ENCODE results near the gene SLC44A5.

SLC44A5 gene

GRCh38 chr1:75612976-75613375, 2.1 kb upstream of the SLC44A5 start:
- no peak overlapping the region for H2BK5ac ChIP-seq (ENCODE audit: low read depth, low read length, poor library complexity)
- H3K23ac ChIP-seq (ENCODE audit: low read length), result no peak overlapping the region
- no peak overlapping the region for H3K9ac ChIP-seq (ENCODE audit: low read length)
- no peak overlapping the region for H4K91ac ChIP-seq (ENCODE audit: low read depth, low read length)
- H4K8ac ChIP-seq (ENCODE audit: low read depth, low read length), result no peak overlapping the region
- peaks cover 5 to 13% of the 10 kb centered on the region in 2 experiments for H3K4me1 ChIP-seq (ENCODE audit: control insufficient read depth in 1 of 2, insufficient read depth in 2 of 2, low read length in 2 of 2)
- no peak overlapping the region for H2BK120ac ChIP-seq (ENCODE audit: insufficient read depth, low read length, poor library complexity)
- no peak overlapping the region for H3K4me2 ChIP-seq (ENCODE audit: low read length)
- H3K9me3 ChIP-seq (ENCODE audit: insufficient read depth, low read depth, low read length), result peaks cover 2% of the 10 kb centered on the region
- no CpG with 5 or more reads among the region's 3 CpGs for WGBS (ENCODE audit: extremely low coverage, insufficient coverage, insufficient read length)
- H3K18ac ChIP-seq (ENCODE audit: low read length), result no peak overlapping the region
- H3K27ac ChIP-seq (ENCODE audit: low read depth, low read length), result no peak overlapping the region
- H3K36me3 ChIP-seq (ENCODE audit: control insufficient read depth in 1 of 2, insufficient read depth in 2 of 2, low read length in 2 of 2), result no peaks in the 10 kb centered on the region
- no peak overlapping the region for H2AFZ ChIP-seq (ENCODE audit: insufficient read depth, low read length, poor library complexity)
- H3K27me3 ChIP-seq (ENCODE audit: insufficient read depth, low read length), result peaks cover 29% of the 10 kb centered on the region
- H4K12ac ChIP-seq (ENCODE audit: low read depth, low read length), result no peak overlapping the region
- no peak overlapping the region for H3K4ac ChIP-seq (ENCODE audit: low read depth, low read length)
- H2BK12ac ChIP-seq (ENCODE audit: low read length), result no peak overlapping the region
- H2AK5ac ChIP-seq (ENCODE audit: low read length), result no peak overlapping the region
- no peak overlapping the region for H3K14ac ChIP-seq (ENCODE audit: low read length)
- H3K79me1 ChIP-seq (ENCODE audit: low read length), result no peaks in the 10 kb centered on the region
- no peak for DNase-seq
- H3K79me2 ChIP-seq (ENCODE audit: control insufficient read depth, insufficient read depth, low read length, poor library complexity), result no peaks in the 10 kb centered on the region
- no peak overlapping the region for H3K4me3 ChIP-seq (ENCODE audit: low read depth, low read length)

- no peak overlapping the region for H4K8ac ChIP-seq (ENCODE audit: low read depth, low read length)
- WGBS (ENCODE audit: extremely low coverage, insufficient coverage, insufficient read length), result no CpG with 5 or more reads among the region's 2 CpGs
- no peaks in the 10 kb centered on the region for H3K27me3 ChIP-seq (ENCODE audit: insufficient read depth, low read length)
- H4K12ac ChIP-seq (ENCODE audit: low read depth, low read length), result no peak overlapping the region
- no peak overlapping the region for H3K18ac ChIP-seq (ENCODE audit: low read length)
- no peak overlapping the region for H4K91ac ChIP-seq (ENCODE audit: low read depth, low read length)
- no peak overlapping the region for H2BK120ac ChIP-seq (ENCODE audit: insufficient read depth, low read length, poor library complexity)
- peak in 1 of 2 donors; percentile 64 for DNase-seq
- H3K4me1 ChIP-seq (ENCODE audit: control insufficient read depth in 1 of 2, insufficient read depth in 2 of 2, low read length in 2 of 2), result no peaks in the 10 kb centered on the region
- no peak overlapping the region for H2BK12ac ChIP-seq (ENCODE audit: low read length)
- H3K9ac ChIP-seq (ENCODE audit: low read length), result no peak overlapping the region
- H3K36me3 ChIP-seq (ENCODE audit: control insufficient read depth in 1 of 2, insufficient read depth in 2 of 2, low read length in 2 of 2), result no peaks in the 10 kb centered on the region
- no peak overlapping the region for H3K4ac ChIP-seq (ENCODE audit: low read depth, low read length)
- no peak overlapping the region for H3K4me2 ChIP-seq (ENCODE audit: low read length)
- H3K79me1 ChIP-seq (ENCODE audit: low read length), result no peaks in the 10 kb centered on the region
- no peak overlapping the region for H2BK5ac ChIP-seq (ENCODE audit: low read depth, low read length, poor library complexity)
- H2AFZ ChIP-seq (ENCODE audit: insufficient read depth, low read length, poor library complexity), result no peak overlapping the region
- no peaks in the 10 kb centered on the region for H3K9me3 ChIP-seq (ENCODE audit: insufficient read depth, low read depth, low read length)
- H3K79me2 ChIP-seq (ENCODE audit: control insufficient read depth, insufficient read depth, low read length, poor library complexity), result no peaks in the 10 kb centered on the region
- no peak overlapping the region for H2AK5ac ChIP-seq (ENCODE audit: low read length)
- H3K27ac ChIP-seq (ENCODE audit: low read depth, low read length), result no peak overlapping the region
- no peak overlapping the region for H3K4me3 ChIP-seq (ENCODE audit: low read depth, low read length)
- no peak overlapping the region for H3K14ac ChIP-seq (ENCODE audit: low read length)
- H3K23ac ChIP-seq (ENCODE audit: low read length), result no peak overlapping the region
These were observed 8.4 kb downstream of the SLC44A5 start for GRCh38 chr1:75602486-75602885.

GRCh38 chr1:75600781-75601180, 10.1 kb downstream of the SLC44A5 start:
- no CpG with 5 or more reads among the region's 1 CpG for WGBS (ENCODE audit: extremely low coverage, insufficient coverage, insufficient read length)
- no peak overlapping the region for H2BK12ac ChIP-seq (ENCODE audit: low read length)

DNA sequence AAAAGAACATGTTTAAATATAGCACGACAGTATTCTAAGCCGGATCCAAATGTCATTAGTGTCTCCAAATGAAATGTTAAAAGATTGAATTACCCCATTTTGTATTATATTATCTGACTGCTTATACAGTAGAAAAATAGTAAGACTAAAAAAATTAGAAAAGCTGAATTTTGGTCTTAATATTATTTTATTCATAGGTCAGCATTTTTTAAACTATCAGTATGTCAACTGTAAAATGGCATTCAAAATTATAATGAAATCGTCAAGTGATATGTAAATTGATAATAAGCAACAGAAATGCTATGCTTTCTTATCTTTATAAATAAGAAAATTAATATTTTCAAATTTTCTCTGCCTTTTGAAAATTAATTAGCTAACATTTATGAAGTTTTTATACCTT, 16.6 kb downstream of the SLC44A5 start:
- Histone ChIP-seq H2BK12ac (ENCODE audit: low read length) (no peak overlapping the region), H4K91ac (ENCODE audit: low read depth, low read length) (no peak overlapping the region), H2AK5ac (ENCODE audit: low read length) (no peak overlapping the region), H3K9me3 (ENCODE audit: insufficient read depth, low read depth, low read length) (no peaks in the 10 kb centered on the region), H3K9ac (ENCODE audit: low read length) (no peak overlapping the region), H3K27ac (ENCODE audit: low read depth, low read length) (no peak overlapping the region), H4K12ac (ENCODE audit: low read depth, low read length) (no peak overlapping the region), H2AFZ (ENCODE audit: insufficient read depth, low read length, poor library complexity) (no peak overlapping the region), H3K4ac (ENCODE audit: low read depth, low read length) (no peak overlapping the region), H2BK5ac (ENCODE audit: low read depth, low read length, poor library complexity) (no peak overlapping the region), H3K36me3 (ENCODE audit: control insufficient read depth in 1 of 2, insufficient read depth in 2 of 2, low read length in 2 of 2) (no peaks in the 10 kb centered on the region), H3K23ac (ENCODE audit: low read length) (no peak overlapping the region), H4K8ac (ENCODE audit: low read depth, low read length) (no peak overlapping the region), H3K79me1 (ENCODE audit: low read length) (no peaks in the 10 kb centered on the region), H3K79me2 (ENCODE audit: control insufficient read depth, insufficient read depth, low read length, poor library complexity) (no peaks in the 10 kb centered on the region), H3K4me1 (ENCODE audit: control insufficient read depth in 1 of 2, insufficient read depth in 2 of 2, low read length in 2 of 2) (no peaks in the 10 kb centered on the region), H2BK120ac (ENCODE audit: insufficient read depth, low read length, poor library complexity) (no peak overlapping the region), H3K18ac (ENCODE audit: low read length) (no peak overlapping the region), H3K14ac (ENCODE audit: low read length) (no peak overlapping the region), H3K4me2 (ENCODE audit: low read length) (no peak overlapping the region), H3K27me3 (ENCODE audit: insufficient read depth, low read length) (no peaks in the 10 kb centered on the region), H3K4me3 (ENCODE audit: low read depth, low read length) (no peak overlapping the region)
- no CpG with 5 or more reads among the region's 3 CpGs for WGBS (ENCODE audit: extremely low coverage, insufficient coverage, insufficient read length)
- DNase-seq, result no peak

More at GRCh38 chr1:75600781-75601180, 10.1 kb downstream of the SLC44A5 start:
- no peak overlapping the region for H3K14ac ChIP-seq (ENCODE audit: low read length)
- no peak overlapping the region for H4K8ac ChIP-seq (ENCODE audit: low read depth, low read length)
- H2BK5ac ChIP-seq (ENCODE audit: low read depth, low read length, poor library complexity), result no peak overlapping the region
- no peak overlapping the region for H3K9ac ChIP-seq (ENCODE audit: low read length)
- H3K36me3 ChIP-seq (ENCODE audit: control insufficient read depth in 1 of 2, insufficient read depth in 2 of 2, low read length in 2 of 2), result no peaks in the 10 kb centered on the region
- no peaks in the 10 kb centered on the region for H3K27me3 ChIP-seq (ENCODE audit: insufficient read depth, low read length)
- H3K4ac ChIP-seq (ENCODE audit: low read depth, low read length), result no peak overlapping the region
- no peak overlapping the region for H2AFZ ChIP-seq (ENCODE audit: insufficient read depth, low read length, poor library complexity)
- H3K18ac ChIP-seq (ENCODE audit: low read length), result no peak overlapping the region
- no peaks in the 10 kb centered on the region for H3K79me2 ChIP-seq (ENCODE audit: control insufficient read depth, insufficient read depth, low read length, poor library complexity)
- no peak overlapping the region for H4K12ac ChIP-seq (ENCODE audit: low read depth, low read length)
- H3K4me1 ChIP-seq (ENCODE audit: control insufficient read depth in 1 of 2, insufficient read depth in 2 of 2, low read length in 2 of 2), result no peaks in the 10 kb centered on the region
- no peak for DNase-seq
- H3K9me3 ChIP-seq (ENCODE audit: insufficient read depth, low read depth, low read length), result no peaks in the 10 kb centered on the region
- H2AK5ac ChIP-seq (ENCODE audit: low read length), result no peak overlapping the region
- no peak overlapping the region for H3K27ac ChIP-seq (ENCODE audit: low read depth, low read length)
- H3K4me2 ChIP-seq (ENCODE audit: low read length), result no peak overlapping the region
- no peak overlapping the region for H3K4me3 ChIP-seq (ENCODE audit: low read depth, low read length)
- no peaks in the 10 kb centered on the region for H3K79me1 ChIP-seq (ENCODE audit: low read length)
- H4K91ac ChIP-seq (ENCODE audit: low read depth, low read length), result no peak overlapping the region
- no peak overlapping the region for H3K23ac ChIP-seq (ENCODE audit: low read length)
- H2BK120ac ChIP-seq (ENCODE audit: insufficient read depth, low read length, poor library complexity), result no peak overlapping the region

Data from trophoblast cell (in vitro differentiated cells and primary cell).